Parathyroid adenoma (tissue), 2 donors: ENCODE measurements around the gene WWC1.
"Not testable (repeated sequence)": the region's sequence is repeated elsewhere in the genome, so short reads cannot be mapped to it uniquely, and the experiment has no call there.

Experiments used
- H2AFZ ChIP-seq: fragments of 300-600 bp; sonication (generic); one replicate; pipeline ENCODE4 v1.7.0; 2017; ENCODE audit warnings: antibody characterized with exemption, mild to moderate bottlenecking
- H3K27ac ChIP-seq: fragments of 300-600 bp; sonication (generic); one replicate; pipeline ENCODE4 v1.7.0; 2017
- H3K27me3 ChIP-seq: fragments of 300-600 bp; sonication (generic); one replicate; pipeline ENCODE4 v1.7.0; 2017; ENCODE audit warnings: low read length; ENCODE audit not compliant: control insufficient read depth, insufficient read depth
- H3K36me3 ChIP-seq: fragments of 300-600 bp; sonication (generic); one replicate; pipeline ENCODE4 v1.7.0; 2017; ENCODE audit warnings: low read length; ENCODE audit not compliant: control insufficient read depth, insufficient read depth
- H3K4me1 ChIP-seq: fragments of 300-600 bp; sonication (generic); one replicate; pipeline ENCODE4 v1.7.0; 2017; ENCODE audit warnings: control low read depth
- H3K4me2 ChIP-seq: fragments of 300-600 bp; sonication (generic); one replicate; pipeline ENCODE4 v1.7.0; 2017; ENCODE audit warnings: low read length
- H3K4me3 ChIP-seq: fragments of 300-600 bp; sonication (generic); one replicate; pipeline ENCODE4 v1.7.0; 2017; ENCODE audit warnings: low read depth, low read length
- H3K79me2 ChIP-seq: fragments of 300-600 bp; sonication (generic); one replicate; pipeline ENCODE4 v1.7.0; 2017; ENCODE audit warnings: control low read depth
- H3K9ac ChIP-seq: fragments of 300-600 bp; sonication (generic); one replicate; pipeline ENCODE4 v1.7.0; 2017; ENCODE audit warnings: mild to moderate bottlenecking
- H3K9me3 ChIP-seq: fragments of 300-600 bp; sonication (generic); one replicate; pipeline ENCODE4 v1.7.0; 2017; ENCODE audit warnings: low read length; ENCODE audit not compliant: control insufficient read depth
- CTCF ChIP-seq: fragments of 300-600 bp; sonication (generic); IDR thresholded peaks from one replicate; pipeline ENCODE4 v1.7.0; 2017; ENCODE audit warnings: antibody characterized with exemption, mild to moderate bottlenecking
- donor health status: primary hyperparathyroidism.

WWC1 gene

GRCh38 chr5:168304349-168304748 lies 12.9 kb downstream of the WWC1 start:
- H3K36me3 ChIP-seq = no peaks in the 10 kb centered on the region
- no peak overlapping the region for H3K27ac ChIP-seq
- no peak overlapping the region for H3K4me2 ChIP-seq
- H3K9ac ChIP-seq = no peak overlapping the region
- H2AFZ ChIP-seq = no peak overlapping the region
- H3K79me2 ChIP-seq = peaks cover 5% of the 10 kb centered on the region
- no peaks in the 10 kb centered on the region for H3K4me1 ChIP-seq
- no peaks in the 10 kb centered on the region for H3K27me3 ChIP-seq
- TF ChIP-seq CTCF = no peak
- H3K4me3 ChIP-seq = no peak overlapping the region
- H3K9me3 ChIP-seq = no peaks in the 10 kb centered on the region

- Histone ChIP-seq H3K9ac (no peak overlapping the region), H3K36me3 (no peaks in the 10 kb centered on the region), H3K27ac (no peak overlapping the region), H3K79me2 (peaks cover 5% of the 10 kb centered on the region), H3K4me3 (no peak overlapping the region), H3K4me1 (no peaks in the 10 kb centered on the region), H2AFZ (no peak overlapping the region), H3K4me2 (no peak overlapping the region), H3K27me3 (no peaks in the 10 kb centered on the region), H3K9me3 (no peaks in the 10 kb centered on the region)
- TF ChIP-seq CTCF = no peak
Measured at GRCh38 chr5:168305281-168305680, 13.8 kb downstream of the WWC1 start.

- no peak overlapping the region for H3K27ac ChIP-seq
- H3K27me3 ChIP-seq = no peaks in the 10 kb centered on the region
- H3K4me1 ChIP-seq = no peaks in the 10 kb centered on the region
Measured at GRCh38 chr5:168307022-168307421, 15.6 kb downstream of the WWC1 start.

GRCh38 chr5:168307925-168308584 lies 16.6 kb downstream of the WWC1 start:
- H3K4me2 ChIP-seq = no peak overlapping the region
- H3K36me3 ChIP-seq = no peaks in the 10 kb centered on the region
- peaks cover 4% of the 10 kb centered on the region for H3K79me2 ChIP-seq
- no peak overlapping the region for H3K4me3 ChIP-seq
- H3K9ac ChIP-seq = no peak overlapping the region
- no peaks in the 10 kb centered on the region for H3K4me1 ChIP-seq
- H3K9me3 ChIP-seq = no peaks in the 10 kb centered on the region
- no peak overlapping the region for H3K27ac ChIP-seq
- no peaks in the 10 kb centered on the region for H3K27me3 ChIP-seq
- TF ChIP-seq CTCF = no peak
- H2AFZ ChIP-seq = no peak overlapping the region

More at GRCh38 chr5:168307022-168307421, 15.6 kb downstream of the WWC1 start:
- no peak overlapping the region for H3K9ac ChIP-seq
- no peaks in the 10 kb centered on the region for H3K36me3 ChIP-seq
- no peak for TF ChIP-seq CTCF
- no peaks in the 10 kb centered on the region for H3K9me3 ChIP-seq
- H3K4me3 ChIP-seq = no peak overlapping the region
- peaks cover 5% of the 10 kb centered on the region for H3K79me2 ChIP-seq
- H3K4me2 ChIP-seq = no peak overlapping the region
- H2AFZ ChIP-seq = no peak overlapping the region

GRCh38 chr5:168308976-168309598 lies 17.6 kb downstream of the WWC1 start:
- Histone ChIP-seq H3K4me2 (no peak overlapping the region), H3K27me3 (no peaks in the 10 kb centered on the region), H2AFZ (no peak overlapping the region), H3K4me1 (no peaks in the 10 kb centered on the region), H3K9ac (no peak overlapping the region), H3K9me3 (no peaks in the 10 kb centered on the region), H3K27ac (no peak overlapping the region), H3K4me3 (no peak overlapping the region), H3K36me3 (no peaks in the 10 kb centered on the region), H3K79me2 (peaks cover 4% of the 10 kb centered on the region)
- TF ChIP-seq CTCF = no peak

- H3K79me2 ChIP-seq, H3K4me3 ChIP-seq, H2AFZ ChIP-seq, H3K9me3 ChIP-seq, H3K27me3 ChIP-seq, H3K36me3 ChIP-seq, H3K4me2 ChIP-seq, H3K4me1 ChIP-seq, H3K27ac ChIP-seq, H3K9ac ChIP-seq: not testable (repeated sequence)
Measured at GRCh38 chr5:168310541-168310940, 19.1 kb downstream of the WWC1 start.
